Measurements from ENCODE around the gene ADGRE3. TPM values are rescaled to one million over a fixed set of nuclear protein-coding genes. Genes with fewer than 3 reads are reported as not detected.

ADGRE3 gene, protein sequence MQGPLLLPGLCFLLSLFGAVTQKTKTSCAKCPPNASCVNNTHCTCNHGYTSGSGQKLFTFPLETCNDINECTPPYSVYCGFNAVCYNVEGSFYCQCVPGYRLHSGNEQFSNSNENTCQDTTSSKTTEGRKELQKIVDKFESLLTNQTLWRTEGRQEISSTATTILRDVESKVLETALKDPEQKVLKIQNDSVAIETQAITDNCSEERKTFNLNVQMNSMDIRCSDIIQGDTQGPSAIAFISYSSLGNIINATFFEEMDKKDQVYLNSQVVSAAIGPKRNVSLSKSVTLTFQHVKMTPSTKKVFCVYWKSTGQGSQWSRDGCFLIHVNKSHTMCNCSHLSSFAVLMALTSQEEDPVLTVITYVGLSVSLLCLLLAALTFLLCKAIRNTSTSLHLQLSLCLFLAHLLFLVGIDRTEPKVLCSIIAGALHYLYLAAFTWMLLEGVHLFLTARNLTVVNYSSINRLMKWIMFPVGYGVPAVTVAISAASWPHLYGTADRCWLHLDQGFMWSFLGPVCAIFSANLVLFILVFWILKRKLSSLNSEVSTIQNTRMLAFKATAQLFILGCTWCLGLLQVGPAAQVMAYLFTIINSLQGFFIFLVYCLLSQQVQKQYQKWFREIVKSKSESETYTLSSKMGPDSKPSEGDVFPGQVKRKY
- not detected in 2 replicates for polyA plus RNA-seq (2011; rRNA removed)
- not detected in 2 replicates for polyA plus RNA-seq (2012; cell fraction: cytosol; rRNA removed)
- polyA plus RNA-seq (2012; cell fraction: nucleus; rRNA removed), result not detected in 2 replicates
- not detected in 3 replicates for polyA plus RNA-seq (2017; fragmentation: RNase III; extraction: RNeasy Plus Mini Kit Qiagen cat#74134 plus additional on column Dnase treatment)
- polyA minus RNA-seq (2011; rRNA and poly(A)+ RNA removed), result not detected in 2 replicates

DNA sequence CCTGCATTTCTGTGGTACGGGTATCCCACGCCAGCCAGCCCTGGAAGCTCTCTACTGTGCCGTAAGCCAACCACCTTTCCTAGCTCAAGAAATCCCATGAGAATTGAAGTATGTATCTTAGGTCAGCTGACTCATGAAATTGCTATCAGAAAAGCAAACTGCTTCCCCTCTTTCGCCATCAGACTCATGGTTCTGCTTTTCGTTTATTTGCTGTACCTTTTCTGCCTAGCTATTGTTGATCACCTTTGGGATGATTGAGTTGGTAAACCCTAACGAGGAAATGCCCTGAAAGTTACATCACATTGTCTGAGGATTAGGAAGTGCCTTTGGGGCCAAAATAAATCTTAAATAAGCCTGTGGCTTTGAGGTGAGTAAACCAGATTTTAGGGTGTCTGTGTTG is at the start of gene ADGRE3:
Gene ADGRE3, minus strand, starts transcription at position 81 of the 400 bp plus-strand sequence. Its CDS starts 74 bp downstream, at position 7.
- ATAC-seq (no peak), FAIRE-seq (no peak), DNase-seq (ENCODE audit: low read depth in 1 of 2, low spot score in 1 of 2) (no peak)
- H3K9me3 ChIP-seq, result peaks cover 5% of the 10 kb centered on the region; the same call in 1 of the 3 replicates
- no peak within 1 kb of the TSS for H3K27ac ChIP-seq
- CTCF ChIA-PET, result no interaction called here
- H3K4me3 ChIP-seq, result no peak within 1 kb of the TSS
- 4% methylated on average over 6 of the region's 6 CpGs for WGBS (ENCODE audit: missing lambda C conversion rate)
- no peak within 1 kb of the TSS for H3K4me2 ChIP-seq
- no peaks in the 10 kb centered on the region for H3K4me1 ChIP-seq
- POLR2A ChIA-PET, result no interaction called here
- TF ChIP-seq SMC3 (IDR thresholded peaks at IDR 0.05), result no peak
- no peak for TF ChIP-seq USF2 (IDR thresholded peaks at IDR 0.05)
- TF ChIP-seq EP300 (IDR thresholded peaks at IDR 0.05), result no peak
- no peak for TF ChIP-seq MAZ (IDR thresholded peaks at IDR 0.05; ENCODE audit: borderline replicate concordance, low read depth, low read length)
- TF ChIP-seq POLR2A (IDR thresholded peaks at IDR 0.05; ENCODE audit: low read length), result no peak
- TF ChIP-seq POLR2AphosphoS2 (conservative IDR thresholded peaks at IDR 0.05; ENCODE audit: low read length), result no peak

GRCh38 chr19:14722127-14722526 is 47.5 kb upstream of the ADGRE3 start:
- no peak for DNase-seq (ENCODE audit: low read depth in 1 of 2, low spot score in 1 of 2)
- WGBS (ENCODE audit: missing lambda C conversion rate), result 15% methylated on average over 2 of the region's 2 CpGs
- Histone ChIP-seq H3K4me1 (no peaks in the 10 kb centered on the region), H3K4me2 (no peak overlapping the region), H3K27ac (no peak overlapping the region), H3K4me3 (no peak overlapping the region), H3K9me3 (peaks cover 48% of the 10 kb centered on the region)
- TF ChIP-seq HOXA7 (CRISPR knock-in tag; IDR thresholded peaks at IDR 0.05), result no peak
- TF ChIP-seq USF2 (IDR thresholded peaks at IDR 0.05), result no peak
- no peak for TF ChIP-seq MAZ (IDR thresholded peaks at IDR 0.05; ENCODE audit: borderline replicate concordance, low read depth, low read length)
- no peak for TF ChIP-seq GATA3 (IDR thresholded peaks at IDR 0.05; ENCODE audit: borderline replicate concordance)
- TF ChIP-seq MYC (IDR thresholded peaks at IDR 0.05; ENCODE audit: borderline replicate concordance, low read length), result no peak
- TF ChIP-seq ESRRA (IDR thresholded peaks at IDR 0.05; ENCODE audit: borderline replicate concordance, low read length), result no peak
- TF ChIP-seq TFCP2L1 (CRISPR knock-in tag; IDR thresholded peaks at IDR 0.05), result no peak
- no peak for TF ChIP-seq CEBPB (IDR thresholded peaks at IDR 0.05)
- no peak for TF ChIP-seq FOXS1 (CRISPR knock-in tag; IDR thresholded peaks at IDR 0.05)
- no peak for TF ChIP-seq CHD2 (IDR thresholded peaks at IDR 0.05; ENCODE audit: low read length, partially characterized antibody)
- TF ChIP-seq NFE2L2 (conservative IDR thresholded peaks at IDR 0.05; ENCODE audit: low read length), result no peak
- no peak for TF ChIP-seq RFX5 (IDR thresholded peaks at IDR 0.05)
- no peak for TF ChIP-seq FOSL2 (IDR thresholded peaks at IDR 0.05)
- no peak for TF ChIP-seq FOSL2 (CRISPR knock-in tag; IDR thresholded peaks at IDR 0.05)
- no peak for TF ChIP-seq MAX (IDR thresholded peaks at IDR 0.05)
- no peak for TF ChIP-seq HDAC2 (IDR thresholded peaks at IDR 0.05)
- no peak for TF ChIP-seq HOXB5 (CRISPR knock-in tag; IDR thresholded peaks at IDR 0.05)
- no peak for ATAC-seq
- FAIRE-seq, result no peak
- CTCF ChIA-PET, result no interaction called here
- POLR2A ChIA-PET, result interaction anchor here (0.6 kb wide), 1 partner anchor 32 kb away, joined by 3 read pairs; no protein-coding TSS in a partner anchor

DNA sequence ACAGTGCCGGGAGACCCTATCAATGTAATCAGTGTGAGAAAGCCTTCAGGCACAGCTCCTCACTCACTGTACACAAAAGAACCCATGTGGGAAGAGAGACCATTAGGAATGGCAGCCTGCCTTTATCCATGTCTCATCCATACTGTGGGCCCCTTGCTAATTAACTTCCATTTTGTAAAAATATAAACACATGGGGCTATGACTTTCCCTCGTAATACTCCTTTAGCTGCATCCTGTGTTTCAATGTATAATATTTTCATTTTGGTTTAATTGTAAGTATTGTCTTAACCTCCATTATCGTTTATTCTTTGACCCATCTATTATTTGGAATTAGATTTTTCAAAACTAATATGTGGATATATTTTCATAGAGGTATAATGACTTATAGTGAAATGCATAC is 44.5 kb upstream of the ADGRE3 start:
- no peaks in the 10 kb centered on the region for H3K4me1 ChIP-seq
- FAIRE-seq (no peak), DNase-seq (ENCODE audit: low read depth in 1 of 2, low spot score in 1 of 2) (no peak), ATAC-seq (no peak)
- CTCF ChIA-PET, result no interaction called here
- TF ChIP-seq MAFK (IDR thresholded peaks at IDR 0.05; ENCODE audit: partially characterized antibody) (no peak), NR3C1 (IDR thresholded peaks at IDR 0.05) (no peak)
- H3K4me2 ChIP-seq, result no peak overlapping the region
- 59% methylated on average over 3 of the region's 3 CpGs for WGBS (ENCODE audit: missing lambda C conversion rate)
- H3K9me3 ChIP-seq, result peaks cover 61% of the 10 kb centered on the region
- H3K4me3 ChIP-seq, result no peak overlapping the region
- no peak overlapping the region for H3K27ac ChIP-seq
- POLR2A ChIA-PET, result no interaction called here
